NCI-H2196 treated with DMSO at 0.1 percent for 48 hours (cell line): ENCODE results near the gene AKAP10.
"Not testable (repeated sequence)": the region's sequence is repeated elsewhere in the genome, so short reads cannot be mapped to it uniquely, and the experiment has no call there.

ENCODE experiments used
- DNase-seq: peaks from one replicate; lab custom pipeline; 2025; ENCODE audit not compliant: unreplicated experiment; lab: John Stamatoyannopoulos, UW

Gene AKAP10

GRCh38 chr17:19873346-19873745 is 104.3 kb downstream of the AKAP10 start:
- no peak for DNase-seq

DNA sequence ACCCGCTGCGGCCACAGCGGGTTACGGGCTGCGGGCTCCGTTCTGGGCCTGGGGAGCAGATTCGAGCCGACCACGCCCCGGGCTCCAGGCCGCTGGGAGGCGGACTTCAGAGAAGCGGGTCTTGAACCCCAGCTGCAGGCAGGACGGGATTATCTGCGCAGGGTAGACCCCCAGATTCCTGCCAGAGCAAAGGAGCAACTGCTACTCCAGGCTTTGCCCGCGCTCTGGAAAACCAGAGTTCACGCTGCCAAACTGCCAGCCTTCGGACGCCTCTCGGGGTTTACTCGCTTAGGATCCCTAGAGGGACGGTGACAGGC is 109.6 kb downstream of the AKAP10 start:
- no peak for DNase-seq

GRCh38 chr17:19867329-19868078 is 110.1 kb downstream of the AKAP10 start, which contains the start of gene ULK2:
TSS of gene ULK2 (minus strand) at chr17:19867936. CDS start at chr17:19867417, 519 bp downstream.
- peak; percentile 12 for DNase-seq

DNA sequence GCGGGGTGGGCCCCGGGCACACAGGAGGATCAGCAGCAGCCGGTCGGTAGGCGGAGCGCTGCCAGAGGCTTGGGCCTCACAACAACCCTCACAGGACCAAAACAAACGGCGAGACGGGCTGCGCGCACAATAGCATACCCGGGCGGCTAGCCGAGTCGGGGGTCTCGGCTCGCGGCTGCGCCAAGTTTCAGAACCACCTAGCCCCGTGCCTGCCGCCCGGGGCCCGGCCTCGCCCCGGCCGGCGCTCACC is 110.6 kb downstream of the AKAP10 start:
- DNase-seq: no peak

DNA sequence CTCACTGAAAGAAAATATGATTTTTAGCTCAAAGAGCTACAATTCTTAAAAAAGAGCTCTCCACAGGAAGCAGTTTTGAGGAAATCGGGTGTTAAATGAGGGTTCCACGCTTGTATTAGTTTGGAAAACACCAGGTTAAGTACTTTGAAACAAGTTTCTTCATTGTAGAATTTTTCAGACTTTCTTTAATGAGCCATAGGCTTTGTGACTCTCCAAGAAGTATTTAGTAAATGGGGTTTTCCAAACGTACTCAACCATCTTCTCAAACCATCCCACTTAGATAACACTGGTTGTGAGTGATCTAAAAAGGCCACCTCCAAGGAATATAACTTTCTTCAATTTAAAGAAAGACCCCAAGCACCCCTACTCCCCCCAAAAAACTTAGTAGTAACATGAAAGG is 112.6 kb downstream of the AKAP10 start:
- no peak for DNase-seq

- DNase-seq: not testable (repeated sequence)
Measured at GRCh38 chr17:19860647-19861177, 116.9 kb downstream of the AKAP10 start.

- DNase-seq: no peak
Measured at GRCh38 chr17:19857640-19858039, 120.0 kb downstream of the AKAP10 start.
